Ascending aorta (tissue), 2 donors: ENCODE data around the gene EDDM3A. TPM values are rescaled to one million over a fixed set of nuclear protein-coding genes. Genes with fewer than 3 reads are reported as not detected.
"Not testable (repeated sequence)": the region's sequence is repeated elsewhere in the genome, so short reads cannot be mapped to it uniquely, and the experiment has no call there.

Source experiments
- DNase-seq, 2 donors: peaks; one replicate each; pipeline ENCODE4 v3.0.0-alpha.2; 2019; ENCODE audit warnings: low spot score in 2 of 2
- H3K27ac ChIP-seq, 2 donors: fragments of 200-600 bp; sonication (generic); one replicate each; pipeline ENCODE4 v1.5.1; 2016 to 2017; ENCODE audit warnings: mild to moderate bottlenecking in 1 of 2
- H3K27me3 ChIP-seq: fragments of 200-600 bp; sonication (generic); one replicate; pipeline ENCODE4 v1.5.1; 2017
- H3K36me3 ChIP-seq, 2 donors: fragments of 200-600 bp; sonication (generic); one replicate each; pipeline ENCODE4 v1.5.1; 2016
- H3K4me1 ChIP-seq, 2 donors: fragments of 200-600 bp; sonication (generic); one replicate each; pipeline ENCODE4 v1.5.1; 2016 to 2017; ENCODE audit warnings: mild to moderate bottlenecking in 1 of 2
- H3K4me3 ChIP-seq, 2 donors: fragments of 200-600 bp; sonication (generic); one replicate each; pipeline ENCODE4 v1.5.1; 2016 to 2017; ENCODE audit warnings: mild to moderate bottlenecking in 1 of 2
- H3K9me3 ChIP-seq, 2 donors: fragments of 200-600 bp; sonication (generic); one replicate each; pipeline ENCODE4 v1.5.1; 2016
- CTCF ChIP-seq, 3 experiments: fragments of 200-600 bp in 2 of 3; fragments of 450-650 bp in 1 of 3; sonication (generic) in 2 of 3; IDR thresholded peaks; one replicate each; pipeline ENCODE4 v1.5.1; 2016 to 2019; ENCODE audit warnings: antibody characterized with exemption in 3 of 3, mild to moderate bottlenecking in 1 of 3, moderate library complexity in 1 of 3
- intact Hi-C: fragments of 100-400 bp; cut with DNase I; formaldehyde crosslinking; loops from one replicate; pipeline ENCODE4 v1.15.1; 2023
- total RNA-seq: library from RNA; depleted of rRNA; stranded (reverse); fragments of >200 nt; gene quantifications from one replicate; pipeline ENCODE4 v1.1.0, GENCODE V29; 2016

Gene EDDM3A
- total RNA-seq, 1 donor from 2014 or later = not detected

GRCh38 chr14:20734430-20734806, 11.3 kb upstream of the EDDM3A start:
- H3K27ac ChIP-seq = no peak overlapping the region
- no peaks in the 10 kb centered on the region for H3K27me3 ChIP-seq
- H3K4me3 ChIP-seq = no peak overlapping the region
- no peaks in the 10 kb centered on the region for H3K36me3 ChIP-seq
- no peaks in the 10 kb centered on the region for H3K4me1 ChIP-seq
- no peak for DNase-seq
- TF ChIP-seq CTCF (IDR thresholded peaks at IDR 0.05) = no peak
- intact Hi-C loops = no loop called here
- H3K9me3 ChIP-seq = no peaks in the 10 kb centered on the region

- intact Hi-C loops, DNase-seq, H3K4me3 ChIP-seq, H3K27ac ChIP-seq, H3K9me3 ChIP-seq, H3K36me3 ChIP-seq, H3K27me3 ChIP-seq, H3K4me1 ChIP-seq: not testable (repeated sequence)
Measured at GRCh38 chr14:20738292-20738691, 7.4 kb upstream of the EDDM3A start.

GRCh38 chr14:20742132-20742531, 3.6 kb upstream of the EDDM3A start:
- no peak for DNase-seq
- Histone ChIP-seq H3K36me3 (no peaks in the 10 kb centered on the region), H3K27me3 (no peaks in the 10 kb centered on the region), H3K4me3 (no peak overlapping the region), H3K4me1 (no peaks in the 10 kb centered on the region), H3K27ac (no peak overlapping the region), H3K9me3 (no peaks in the 10 kb centered on the region)
- TF ChIP-seq CTCF (IDR thresholded peaks at IDR 0.05) = no peak
- intact Hi-C loops = no loop called here

GRCh38 chr14:20743556-20743955, 2.1 kb upstream of the EDDM3A start:
- intact Hi-C loops = no loop called here
- no peak for DNase-seq
- H3K4me3 ChIP-seq = no peak overlapping the region
- H3K4me1 ChIP-seq = no peaks in the 10 kb centered on the region
- no peaks in the 10 kb centered on the region for H3K9me3 ChIP-seq
- no peaks in the 10 kb centered on the region for H3K27me3 ChIP-seq
- no peak for TF ChIP-seq CTCF (IDR thresholded peaks at IDR 0.05)
- H3K36me3 ChIP-seq = no peaks in the 10 kb centered on the region
- no peak overlapping the region for H3K27ac ChIP-seq

- no peaks in the 10 kb centered on the region for H3K4me1 ChIP-seq
- no peaks in the 10 kb centered on the region for H3K27me3 ChIP-seq
- no peak overlapping the region for H3K4me3 ChIP-seq
- intact Hi-C loops = no loop called here
- TF ChIP-seq CTCF (IDR thresholded peaks at IDR 0.05) = no peak
- H3K9me3 ChIP-seq = peaks cover 0 to under 1% of the 10 kb centered on the region in 2 donors
- no peak for DNase-seq
- H3K36me3 ChIP-seq = no peaks in the 10 kb centered on the region
- no peak overlapping the region for H3K27ac ChIP-seq
Measured at GRCh38 chr14:20746566-20746965, 879 bp downstream of the EDDM3A start.

GRCh38 chr14:20748439-20748838, 2.8 kb downstream of the EDDM3A start:
- H3K27me3 ChIP-seq = no peaks in the 10 kb centered on the region
- H3K4me1 ChIP-seq = no peaks in the 10 kb centered on the region
- H3K27ac ChIP-seq = no peak overlapping the region
- no peak for DNase-seq
- intact Hi-C loops = no loop called here
- H3K4me3 ChIP-seq = no peak overlapping the region
- TF ChIP-seq CTCF (IDR thresholded peaks at IDR 0.05) = no peak
- H3K36me3 ChIP-seq = no peaks in the 10 kb centered on the region
- H3K9me3 ChIP-seq = peaks cover 6 to 9% of the 10 kb centered on the region in 2 donors
